Stimulated activated CD4-positive, alpha-beta T cell treated with anti-CD3 and anti-CD28 coated beads, TNF-alpha, amount 100 ng/mL, for 48 hours (primary cell): ENCODE data around the gene EDDM13.
"Not testable (repeated sequence)": the region's sequence is repeated elsewhere in the genome, so short reads cannot be mapped to it uniquely, and the experiment has no call there.

Source experiments
- DNase-seq, 3 donors: peaks; one replicate each; pipeline ENCODE4 v3.0.0-alpha.2; 2020; ENCODE audit warnings: low read depth in 3 of 3

EDDM13 gene

GRCh38 chr19:56272161-56272798 is at the start of gene EDDM13:
Gene EDDM13, plus strand, starts transcription at chr19:56272748. Its CDS starts 87 bp downstream, at chr19:56272835.
- no peak for DNase-seq

- DNase-seq = no peak
These were observed 49.6 kb upstream of the EDDM13 start for GRCh38 chr19:56222901-56223300.

GRCh38 chr19:56223481-56223880 is 49.1 kb upstream of the EDDM13 start:
- DNase-seq = no peak

GRCh38 chr19:56245121-56245740 is 27.3 kb upstream of the EDDM13 start:
- DNase-seq = no peak

- not testable (repeated sequence) for DNase-seq
These were observed 26.8 kb upstream of the EDDM13 start for GRCh38 chr19:56245764-56246163.

GRCh38 chr19:56248736-56249338 is 23.7 kb upstream of the EDDM13 start:
- not testable (repeated sequence) for DNase-seq

- DNase-seq = peak; percentile 53 to 68 (median 67)
These were observed 19.7 kb upstream of the EDDM13 start for GRCh38 chr19:56252699-56253422.

- peak in 1 of 3 donors; percentile 5 for DNase-seq
These were observed 18.8 kb upstream of the EDDM13 start for GRCh38 chr19:56253737-56254136.

GRCh38 chr19:56258272-56258671 is 14.3 kb upstream of the EDDM13 start:
- DNase-seq = no peak

- no peak for DNase-seq
These were observed 11.4 kb upstream of the EDDM13 start for GRCh38 chr19:56261145-56261544.

- DNase-seq = not testable (repeated sequence)
These were observed 10.6 kb upstream of the EDDM13 start for GRCh38 chr19:56261932-56262331.

- DNase-seq = no peak
These were observed 9.2 kb upstream of the EDDM13 start for GRCh38 chr19:56263319-56263718.

GRCh38 chr19:56266051-56266450 is 6.5 kb upstream of the EDDM13 start:
- DNase-seq = no peak

- no peak for DNase-seq
These were observed 3.2 kb upstream of the EDDM13 start for GRCh38 chr19:56269348-56269747.

GRCh38 chr19:56270676-56271075 is 1.9 kb upstream of the EDDM13 start:
- no peak for DNase-seq

- DNase-seq = no peak
These were observed 1.4 kb upstream of the EDDM13 start for GRCh38 chr19:56271151-56271550.

GRCh38 chr19:56273563-56274117 is 1.1 kb downstream of the EDDM13 start:
- no peak for DNase-seq

- no peak for DNase-seq
These were observed 10.3 kb downstream of the EDDM13 start for GRCh38 chr19:56282809-56283208.

- no peak for DNase-seq
These were observed 12.2 kb downstream of the EDDM13 start for GRCh38 chr19:56284746-56285145.

- no peak for DNase-seq
These were observed 17.6 kb downstream of the EDDM13 start for GRCh38 chr19:56290104-56290503.

GRCh38 chr19:56291867-56292266 is 19.3 kb downstream of the EDDM13 start:
- DNase-seq = peak in 1 of 3 donors; percentile 15

GRCh38 chr19:56294549-56294948 is 22.0 kb downstream of the EDDM13 start:
- DNase-seq = no peak
